ENCODE results near the gene RPL3.

DNA sequence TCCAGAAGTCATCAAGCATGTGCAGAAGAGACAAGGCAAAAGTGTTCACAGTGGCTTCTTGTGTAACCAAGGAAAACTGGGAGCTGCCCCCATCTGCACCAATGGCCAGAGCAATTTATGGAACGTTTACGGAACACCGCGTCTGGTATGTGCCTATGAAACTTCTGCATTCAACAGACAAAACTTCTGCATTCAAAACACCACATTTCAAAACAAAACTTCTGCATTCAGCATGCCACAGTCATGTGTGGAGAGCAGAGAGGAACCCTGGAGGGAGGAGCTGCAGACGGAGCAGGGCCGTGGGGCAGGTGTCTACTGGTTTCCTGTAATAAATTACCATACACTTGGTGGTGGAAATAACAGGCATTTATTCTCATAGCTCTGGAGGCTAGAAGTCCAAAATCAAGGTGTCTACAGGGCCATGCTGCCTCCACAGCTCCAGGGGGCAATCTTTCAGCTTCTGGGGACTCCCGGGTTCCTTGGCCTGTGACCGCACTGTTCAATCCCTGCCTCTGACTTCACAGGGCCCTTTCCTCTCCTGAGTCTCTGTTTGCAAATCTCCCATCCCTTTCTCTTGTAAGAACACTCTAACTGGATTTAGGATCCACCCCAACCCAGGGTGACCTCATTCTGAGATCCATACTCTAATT is 32.2 kb downstream of the RPL3 start:
- TF ChIP-seq, protein P1, sequence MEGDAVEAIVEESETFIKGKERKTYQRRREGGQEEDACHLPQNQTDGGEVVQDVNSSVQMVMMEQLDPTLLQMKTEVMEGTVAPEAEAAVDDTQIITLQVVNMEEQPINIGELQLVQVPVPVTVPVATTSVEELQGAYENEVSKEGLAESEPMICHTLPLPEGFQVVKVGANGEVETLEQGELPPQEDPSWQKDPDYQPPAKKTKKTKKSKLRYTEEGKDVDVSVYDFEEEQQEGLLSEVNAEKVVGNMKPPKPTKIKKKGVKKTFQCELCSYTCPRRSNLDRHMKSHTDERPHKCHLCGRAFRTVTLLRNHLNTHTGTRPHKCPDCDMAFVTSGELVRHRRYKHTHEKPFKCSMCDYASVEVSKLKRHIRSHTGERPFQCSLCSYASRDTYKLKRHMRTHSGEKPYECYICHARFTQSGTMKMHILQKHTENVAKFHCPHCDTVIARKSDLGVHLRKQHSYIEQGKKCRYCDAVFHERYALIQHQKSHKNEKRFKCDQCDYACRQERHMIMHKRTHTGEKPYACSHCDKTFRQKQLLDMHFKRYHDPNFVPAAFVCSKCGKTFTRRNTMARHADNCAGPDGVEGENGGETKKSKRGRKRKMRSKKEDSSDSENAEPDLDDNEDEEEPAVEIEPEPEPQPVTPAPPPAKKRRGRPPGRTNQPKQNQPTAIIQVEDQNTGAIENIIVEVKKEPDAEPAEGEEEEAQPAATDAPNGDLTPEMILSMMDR (IDR thresholded peaks at IDR 0.05; ENCODE audit: poor library complexity): no peak
- TF ChIP-seq EZH2 (IDR thresholded peaks at IDR 0.05; ENCODE audit: borderline replicate concordance) (no peak), EZH2phosphoT487 (IDR thresholded peaks at IDR 0.05; ENCODE audit: low read depth, severe bottlenecking, unreplicated experiment) (no peak)
